Natural killer cell (primary cell): ENCODE data around the gene ATP1B4. TPM values are rescaled to one million over a fixed set of nuclear protein-coding genes. Genes with fewer than 3 reads are reported as not detected.

ENCODE experiments used
- ATAC-seq, 3 donors: fragments of 150-1000 bp in 2 of 3; fragments of 200-7000 bp in 1 of 3; cut with Tn5 transposase; 1 replicate in 1 of 3; 2 replicates in 2 of 3; pipeline ENCODE4 v1.10.0; 2021; ENCODE audit warnings: mild to moderate bottlenecking in 2 of 3, moderate library complexity in 2 of 3
- DNase-seq, 2 donors: peaks; one replicate each; pipeline versions ENCODE4 v3.0.0 to v3.0.0-alpha.2; 2013 to 2021; ENCODE audit warnings: mixed read lengths in 1 of 2
- H3K27ac ChIP-seq: one replicate; pipeline ENCODE4 v1.5.1; 2013; ENCODE audit warnings: mild to moderate bottlenecking, low read length
- H3K27me3 ChIP-seq: one replicate; pipeline ENCODE4 v1.6.1; 2013; ENCODE audit warnings: low read length; ENCODE audit not compliant: control insufficient read depth, insufficient read depth
- H3K36me3 ChIP-seq: one replicate; pipeline ENCODE4 v1.6.1; 2013; ENCODE audit warnings: low read length; ENCODE audit not compliant: control insufficient read depth, insufficient read depth
- H3K4me1 ChIP-seq: one replicate; pipeline ENCODE4 v1.6.1; 2013; ENCODE audit warnings: low read length; ENCODE audit not compliant: control insufficient read depth, insufficient read depth
- H3K4me3 ChIP-seq: one replicate; pipeline ENCODE4 v1.5.1; 2013; ENCODE audit warnings: low read length
- H3K9me3 ChIP-seq: one replicate; pipeline ENCODE4 v1.6.1; 2013; ENCODE audit warnings: low read length; ENCODE audit not compliant: control insufficient read depth, insufficient read depth
- H3K27ac Mint-ChIP-seq, 2 donors: one replicate each; pipeline ENCODE4 v1.8.0; 2022; ENCODE audit warnings: mild to moderate bottlenecking in 2 of 2, mixed read lengths in 2 of 2, moderate library complexity in 1 of 2
- H3K27me3 Mint-ChIP-seq, 2 donors: one replicate each; pipeline ENCODE4 v1.8.0; 2022; ENCODE audit warnings: low read depth in 2 of 2, mixed read lengths in 2 of 2
- H3K36me3 Mint-ChIP-seq: one replicate; pipeline ENCODE4 v1.8.0; 2022; ENCODE audit warnings: mixed read lengths
- H3K4me1 Mint-ChIP-seq, 2 donors: one replicate each; pipeline ENCODE4 v1.8.0; 2022; ENCODE audit warnings: mixed read lengths in 2 of 2
- H3K4me3 Mint-ChIP-seq: one replicate; pipeline ENCODE4 v1.8.0; 2022; ENCODE audit warnings: mild to moderate bottlenecking, moderate library complexity, mixed read lengths
- H3K9me3 Mint-ChIP-seq, 2 donors: one replicate each; pipeline ENCODE4 v1.8.0; 2022; ENCODE audit warnings: mixed read lengths in 2 of 2
- WGBS: methylation state at CpG from one replicate; pipeline ENCODE4 v1.1.7; 2013; ENCODE audit warnings: missing lambda C conversion rate; ENCODE audit not compliant: insufficient coverage; 5-methylcytosine and 5-hydroxymethylcytosine counted together
- intact Hi-C: fragments of 100-400 bp; cut with micrococcal nuclease; formaldehyde crosslinking; loops from one replicate; pipeline ENCODE4 v1.14.2; 2022
- total RNA-seq, 4 donors: library from RNA; stranded (reverse); fragments of 120-200 nt in 1 of 4; gene quantifications; one replicate each; pipeline versions ENCODE4 v1.2.3 to v1.2.4, GENCODE V29; 2013 to 2022
- TF ChIP-seq, protein P1 (sequence below): fragments of 200-600 bp; IDR thresholded peaks from one replicate; pipeline ENCODE4 v1.8.0; 2022; ENCODE audit warnings: antibody characterized with exemption

The ATP1B4 gene
- total RNA-seq, 3 donors from 2014 or later (not counting 1 experiment from before 2014, with no cell fraction given), result not detected

DNA sequence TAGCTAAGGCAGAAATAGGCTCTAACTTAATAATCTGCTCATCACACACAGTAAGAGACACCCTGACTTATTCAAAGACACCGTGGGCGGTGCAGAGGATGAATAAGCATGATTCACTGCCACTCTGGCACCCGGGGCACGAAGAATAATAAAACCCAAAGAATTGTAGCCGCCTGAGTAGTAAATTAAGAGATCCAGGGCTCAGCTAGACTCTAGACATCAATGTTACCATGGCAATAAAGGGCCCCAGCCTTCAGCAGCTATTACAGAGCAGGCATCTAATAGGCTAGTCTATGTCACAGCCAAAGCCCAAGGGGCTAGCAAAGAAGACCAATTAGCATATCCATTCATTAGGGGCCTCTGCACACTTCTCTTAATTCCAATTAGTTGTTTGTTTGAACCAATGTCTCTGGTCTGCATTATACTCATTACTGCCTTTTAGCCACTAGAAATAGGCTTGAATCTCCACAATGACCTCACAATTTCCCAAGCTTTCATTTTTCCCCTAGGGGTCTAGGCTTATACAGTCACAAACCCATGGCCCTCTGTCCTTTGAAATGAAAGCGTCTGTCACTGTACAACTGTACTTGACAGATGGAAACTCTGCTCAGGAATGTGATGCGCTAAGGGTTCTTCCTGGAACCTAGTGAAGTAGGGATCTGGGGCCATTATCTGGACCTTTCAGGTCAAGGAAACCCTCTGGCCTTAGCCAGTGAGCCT is 3.0 kb upstream of the ATP1B4 start:
- ATAC-seq (no peak), DNase-seq (no peak)
- Mint-ChIP-seq H3K9me3 (no peaks in the 10 kb centered on the region), H3K27ac (no peak overlapping the region), H3K36me3 (no peaks in the 10 kb centered on the region), H3K27me3 (peaks cover 0 to 25% of the 10 kb centered on the region in 2 donors), H3K4me3 (no peak overlapping the region), H3K4me1 (no peaks in the 10 kb centered on the region)
- intact Hi-C loops, result no loop called here
- Histone ChIP-seq H3K36me3 (no peaks in the 10 kb centered on the region), H3K4me1 (no peaks in the 10 kb centered on the region), H3K9me3 (no peaks in the 10 kb centered on the region), H3K27ac (no peak overlapping the region), H3K4me3 (no peak overlapping the region), H3K27me3 (no peaks in the 10 kb centered on the region)
- 77% methylated on average over 7 of the region's 7 CpGs for WGBS
- TF ChIP-seq, protein P1, sequence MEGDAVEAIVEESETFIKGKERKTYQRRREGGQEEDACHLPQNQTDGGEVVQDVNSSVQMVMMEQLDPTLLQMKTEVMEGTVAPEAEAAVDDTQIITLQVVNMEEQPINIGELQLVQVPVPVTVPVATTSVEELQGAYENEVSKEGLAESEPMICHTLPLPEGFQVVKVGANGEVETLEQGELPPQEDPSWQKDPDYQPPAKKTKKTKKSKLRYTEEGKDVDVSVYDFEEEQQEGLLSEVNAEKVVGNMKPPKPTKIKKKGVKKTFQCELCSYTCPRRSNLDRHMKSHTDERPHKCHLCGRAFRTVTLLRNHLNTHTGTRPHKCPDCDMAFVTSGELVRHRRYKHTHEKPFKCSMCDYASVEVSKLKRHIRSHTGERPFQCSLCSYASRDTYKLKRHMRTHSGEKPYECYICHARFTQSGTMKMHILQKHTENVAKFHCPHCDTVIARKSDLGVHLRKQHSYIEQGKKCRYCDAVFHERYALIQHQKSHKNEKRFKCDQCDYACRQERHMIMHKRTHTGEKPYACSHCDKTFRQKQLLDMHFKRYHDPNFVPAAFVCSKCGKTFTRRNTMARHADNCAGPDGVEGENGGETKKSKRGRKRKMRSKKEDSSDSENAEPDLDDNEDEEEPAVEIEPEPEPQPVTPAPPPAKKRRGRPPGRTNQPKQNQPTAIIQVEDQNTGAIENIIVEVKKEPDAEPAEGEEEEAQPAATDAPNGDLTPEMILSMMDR, result no peak

DNA sequence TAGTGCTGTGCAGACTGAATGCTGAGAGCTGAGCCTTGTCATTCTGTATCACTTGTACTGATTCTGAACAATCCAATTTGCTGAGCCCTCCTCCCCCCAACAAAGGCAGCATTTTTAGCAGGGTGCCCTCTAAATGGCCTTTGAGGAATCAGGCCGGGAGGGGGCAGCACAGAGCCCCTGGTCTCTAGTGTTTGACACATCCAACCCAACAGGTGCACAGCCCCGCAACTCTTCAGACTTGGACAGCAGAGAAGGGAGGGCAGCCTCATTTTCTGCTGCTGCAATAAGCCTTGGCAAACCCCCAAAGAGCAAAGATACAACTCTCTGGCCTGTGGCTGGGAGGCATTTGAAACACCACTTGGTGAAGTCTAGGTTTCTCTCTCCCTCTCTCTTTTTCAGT is 3.4 kb downstream of the ATP1B4 start:
- 71% methylated on average over 1 of the region's 2 CpGs for WGBS
- Histone ChIP-seq H3K9me3 (no peaks in the 10 kb centered on the region), H3K4me3 (no peak overlapping the region), H3K4me1 (no peaks in the 10 kb centered on the region), H3K36me3 (no peaks in the 10 kb centered on the region), H3K27me3 (no peaks in the 10 kb centered on the region), H3K27ac (no peak overlapping the region)
- Mint-ChIP-seq H3K9me3 (no peaks in the 10 kb centered on the region), H3K27me3 (peaks cover 0 to 16% of the 10 kb centered on the region in 2 donors), H3K27ac (no peak overlapping the region), H3K36me3 (no peaks in the 10 kb centered on the region), H3K4me3 (no peak overlapping the region), H3K4me1 (no peaks in the 10 kb centered on the region)
- TF ChIP-seq, protein P1, result peak; percentile 19
- DNase-seq (peak; percentile 21 to 59), ATAC-seq (peak in 2 of 3 donors; percentile 36 to 61)
- intact Hi-C loops, result loop anchor here (10.0 kb wide), 1 partner anchor 109 kb away; no protein-coding TSS in a partner anchor

DNA sequence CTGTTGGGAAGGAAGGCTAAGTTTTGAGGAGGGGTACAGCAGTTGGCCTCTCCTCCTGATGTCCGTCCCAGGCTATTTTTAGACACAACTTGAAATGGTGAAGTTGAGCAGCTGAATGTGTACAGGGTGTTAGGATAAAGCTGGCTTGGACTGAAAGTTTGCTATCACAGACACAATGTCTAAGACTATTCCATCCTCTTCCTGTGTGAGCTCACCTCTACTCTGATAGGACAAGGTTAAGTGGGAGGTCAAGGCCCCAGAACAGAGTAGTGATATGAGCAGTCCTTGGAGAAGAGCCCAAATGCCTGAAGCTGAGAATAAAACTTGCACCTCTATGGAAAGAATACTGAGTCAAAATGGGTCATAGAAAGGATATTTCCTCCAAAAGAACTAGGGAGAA is 4.1 kb downstream of the ATP1B4 start:
- no peaks in the 10 kb centered on the region for H3K36me3 ChIP-seq
- H3K4me3 Mint-ChIP-seq, result no peak overlapping the region
- intact Hi-C loops, result loop anchor here (10.0 kb wide), 1 partner anchor 109 kb away; no protein-coding TSS in a partner anchor
- H3K27me3 ChIP-seq, result no peaks in the 10 kb centered on the region
- TF ChIP-seq, protein P1, result no peak
- H3K36me3 Mint-ChIP-seq, result no peaks in the 10 kb centered on the region
- H3K9me3 ChIP-seq, result no peaks in the 10 kb centered on the region
- H3K27ac Mint-ChIP-seq, result no peak overlapping the region
- no peaks in the 10 kb centered on the region for H3K9me3 Mint-ChIP-seq
- peaks cover 0 to 14% of the 10 kb centered on the region in 2 donors for H3K27me3 Mint-ChIP-seq
- WGBS, result no CpG with 5 or more reads among the region's 1 CpG
- ATAC-seq (no peak), DNase-seq (no peak)
- no peak overlapping the region for H3K27ac ChIP-seq
- H3K4me1 Mint-ChIP-seq, result no peaks in the 10 kb centered on the region
- no peaks in the 10 kb centered on the region for H3K4me1 ChIP-seq
- H3K4me3 ChIP-seq, result no peak overlapping the region
